ENCODE measurements around the gene ATP6V0E1.

ATP6V0E1 gene

GRCh38 chr5:172973127-172973916 is 10.2 kb upstream of the ATP6V0E1 start:
- TF ChIP-seq TAF1 (IDR thresholded peaks at IDR 0.05; ENCODE audit: borderline replicate concordance, insufficient read depth, low read length): no peak
- no peak for TF ChIP-seq POLR2AphosphoS5 (IDR thresholded peaks at IDR 0.05; ENCODE audit: low read depth, low read length)
- no peak for TF ChIP-seq SIN3A (IDR thresholded peaks at IDR 0.05; ENCODE audit: borderline replicate concordance, insufficient read depth, low read length)
- no peak for TF ChIP-seq FOXP2 (optimal IDR thresholded peaks at IDR 0.05; ENCODE audit: borderline replicate concordance, extremely low read depth, extremely low read length, insufficient read depth)
- TF ChIP-seq REST (IDR thresholded peaks at IDR 0.05; ENCODE audit: insufficient read depth in 1 of 2, low read depth in 2 of 2, low read length in 2 of 2): no peak

- TF ChIP-seq SIN3A (IDR thresholded peaks at IDR 0.05; ENCODE audit: borderline replicate concordance, insufficient read depth, low read length) (no peak), TAF1 (IDR thresholded peaks at IDR 0.05; ENCODE audit: borderline replicate concordance, insufficient read depth, low read length) (no peak), FOXP2 (optimal IDR thresholded peaks at IDR 0.05; ENCODE audit: borderline replicate concordance, extremely low read depth, extremely low read length, insufficient read depth) (no peak), REST (IDR thresholded peaks at IDR 0.05; ENCODE audit: insufficient read depth in 1 of 2, low read depth in 2 of 2, low read length in 2 of 2) (no peak), POLR2AphosphoS5 (IDR thresholded peaks at IDR 0.05; ENCODE audit: low read depth, low read length) (no peak)
Measured at GRCh38 chr5:172973931-172974330, 9.6 kb upstream of the ATP6V0E1 start.

- TF ChIP-seq SIN3A (IDR thresholded peaks at IDR 0.05; ENCODE audit: borderline replicate concordance, insufficient read depth, low read length): no peak
- TF ChIP-seq TAF1 (IDR thresholded peaks at IDR 0.05; ENCODE audit: borderline replicate concordance, insufficient read depth, low read length): no peak
- no peak for TF ChIP-seq FOXP2 (optimal IDR thresholded peaks at IDR 0.05; ENCODE audit: borderline replicate concordance, extremely low read depth, extremely low read length, insufficient read depth)
- no peak for TF ChIP-seq REST (IDR thresholded peaks at IDR 0.05; ENCODE audit: insufficient read depth in 1 of 2, low read depth in 2 of 2, low read length in 2 of 2)
- no peak for TF ChIP-seq POLR2AphosphoS5 (IDR thresholded peaks at IDR 0.05; ENCODE audit: low read depth, low read length)
Measured at GRCh38 chr5:172975289-172975688, 8.3 kb upstream of the ATP6V0E1 start.

GRCh38 chr5:172979778-172980177 is 3.8 kb upstream of the ATP6V0E1 start:
- TF ChIP-seq TAF1 (IDR thresholded peaks at IDR 0.05; ENCODE audit: borderline replicate concordance, insufficient read depth, low read length): no peak

- TF ChIP-seq POLR2AphosphoS5 (IDR thresholded peaks at IDR 0.05; ENCODE audit: low read depth, low read length) (no peak), FOXP2 (optimal IDR thresholded peaks at IDR 0.05; ENCODE audit: borderline replicate concordance, extremely low read depth, extremely low read length, insufficient read depth) (no peak), REST (IDR thresholded peaks at IDR 0.05; ENCODE audit: insufficient read depth in 1 of 2, low read depth in 2 of 2, low read length in 2 of 2) (no peak), SIN3A (IDR thresholded peaks at IDR 0.05; ENCODE audit: borderline replicate concordance, insufficient read depth, low read length) (no peak), TAF1 (IDR thresholded peaks at IDR 0.05; ENCODE audit: borderline replicate concordance, insufficient read depth, low read length) (no peak)
Measured at GRCh38 chr5:172981931-172982330, 1.6 kb upstream of the ATP6V0E1 start.
